Measurements from ENCODE around the gene C16orf74.

The C16orf74 gene

GRCh38 chr16:85676466-85676865, 74.4 kb downstream of the C16orf74 start:
- no peaks in the 10 kb centered on the region for H3K9me3 ChIP-seq (ENCODE audit: control insufficient read depth in 1 of 2, low read length in 2 of 2)
- peaks cover 22 to 30% of the 10 kb centered on the region in 2 donors for H3K36me3 ChIP-seq (ENCODE audit: control insufficient read depth in 1 of 2, insufficient read depth in 2 of 2, low read length in 2 of 2)
- H3K27ac ChIP-seq (ENCODE audit: low read length): no peak overlapping the region
- H3K4me1 ChIP-seq (ENCODE audit: control insufficient read depth in 1 of 2, insufficient read depth in 2 of 2, low read length in 2 of 2): peaks cover 0 to 8% of the 10 kb centered on the region in 2 donors
- no peak overlapping the region for H3K4me3 ChIP-seq (ENCODE audit: low read depth in 1 of 2, low read length in 2 of 2)
- H3K27me3 ChIP-seq (ENCODE audit: low read depth, low read length): no peaks in the 10 kb centered on the region

GRCh38 chr16:85675251-85675874, 75.5 kb downstream of the C16orf74 start:
- no peaks in the 10 kb centered on the region for H3K27me3 ChIP-seq (ENCODE audit: low read depth, low read length)
- peak overlapping the region; percentile 28 for H3K27ac ChIP-seq (ENCODE audit: low read length)
- H3K4me3 ChIP-seq (ENCODE audit: low read depth in 1 of 2, low read length in 2 of 2): no peak overlapping the region
- H3K4me1 ChIP-seq (ENCODE audit: control insufficient read depth in 1 of 2, insufficient read depth in 2 of 2, low read length in 2 of 2): peaks cover 0 to 8% of the 10 kb centered on the region in 2 donors
- no peaks in the 10 kb centered on the region for H3K9me3 ChIP-seq (ENCODE audit: control insufficient read depth in 1 of 2, low read length in 2 of 2)
- H3K36me3 ChIP-seq (ENCODE audit: control insufficient read depth in 1 of 2, insufficient read depth in 2 of 2, low read length in 2 of 2): peaks cover 31 to 32% of the 10 kb centered on the region in 2 donors

- no peaks in the 10 kb centered on the region for H3K9me3 ChIP-seq (ENCODE audit: control insufficient read depth in 1 of 2, low read length in 2 of 2)
- peaks cover 0 to 8% of the 10 kb centered on the region in 2 donors for H3K4me1 ChIP-seq (ENCODE audit: control insufficient read depth in 1 of 2, insufficient read depth in 2 of 2, low read length in 2 of 2)
- H3K27ac ChIP-seq (ENCODE audit: low read length): peak overlapping the region; percentile 28
- no peak overlapping the region for H3K4me3 ChIP-seq (ENCODE audit: low read depth in 1 of 2, low read length in 2 of 2)
- H3K27me3 ChIP-seq (ENCODE audit: low read depth, low read length): no peaks in the 10 kb centered on the region
- H3K36me3 ChIP-seq (ENCODE audit: control insufficient read depth in 1 of 2, insufficient read depth in 2 of 2, low read length in 2 of 2): peaks cover 33 to 37% of the 10 kb centered on the region in 2 donors
Measured at GRCh38 chr16:85674828-85675227, 76.1 kb downstream of the C16orf74 start.

GRCh38 chr16:85674418-85674755, 76.5 kb downstream of the C16orf74 start:
- H3K27ac ChIP-seq (ENCODE audit: low read length): peak overlapping the region; percentile 28
- H3K36me3 ChIP-seq (ENCODE audit: control insufficient read depth in 1 of 2, insufficient read depth in 2 of 2, low read length in 2 of 2): peaks cover 37 to 40% of the 10 kb centered on the region in 2 donors
- no peak overlapping the region for H3K4me3 ChIP-seq (ENCODE audit: low read depth in 1 of 2, low read length in 2 of 2)
- H3K9me3 ChIP-seq (ENCODE audit: control insufficient read depth in 1 of 2, low read length in 2 of 2): no peaks in the 10 kb centered on the region
- H3K4me1 ChIP-seq (ENCODE audit: control insufficient read depth in 1 of 2, insufficient read depth in 2 of 2, low read length in 2 of 2): peaks cover 0 to 8% of the 10 kb centered on the region in 2 donors
- H3K27me3 ChIP-seq (ENCODE audit: low read depth, low read length): no peaks in the 10 kb centered on the region

GRCh38 chr16:85673529-85674417, 77.1 kb downstream of the C16orf74 start:
- H3K27ac ChIP-seq (ENCODE audit: low read length): peak overlapping the region; percentile 17
- peaks cover 44 to 45% of the 10 kb centered on the region in 2 donors for H3K36me3 ChIP-seq (ENCODE audit: control insufficient read depth in 1 of 2, insufficient read depth in 2 of 2, low read length in 2 of 2)

GRCh38 chr16:85670840-85671239, 80.1 kb downstream of the C16orf74 start:
- peaks cover 63 to 74% of the 10 kb centered on the region in 2 donors for H3K36me3 ChIP-seq (ENCODE audit: control insufficient read depth in 1 of 2, insufficient read depth in 2 of 2, low read length in 2 of 2)

More at GRCh38 chr16:85673529-85674417, 77.1 kb downstream of the C16orf74 start:
- Histone ChIP-seq H3K27me3 (ENCODE audit: low read depth, low read length) (no peaks in the 10 kb centered on the region), H3K4me1 (ENCODE audit: control insufficient read depth in 1 of 2, insufficient read depth in 2 of 2, low read length in 2 of 2) (peaks cover 0 to 8% of the 10 kb centered on the region in 2 donors), H3K4me3 (ENCODE audit: low read depth in 1 of 2, low read length in 2 of 2) (no peak overlapping the region), H3K9me3 (ENCODE audit: control insufficient read depth in 1 of 2, low read length in 2 of 2) (no peaks in the 10 kb centered on the region)

GRCh38 chr16:85668676-85669424, 82.0 kb downstream of the C16orf74 start:
- no peak overlapping the region for H3K27ac ChIP-seq (ENCODE audit: low read length)
- no peaks in the 10 kb centered on the region for H3K9me3 ChIP-seq (ENCODE audit: control insufficient read depth in 1 of 2, low read length in 2 of 2)
- no peak overlapping the region for H3K4me3 ChIP-seq (ENCODE audit: low read depth in 1 of 2, low read length in 2 of 2)
- H3K4me1 ChIP-seq (ENCODE audit: control insufficient read depth in 1 of 2, insufficient read depth in 2 of 2, low read length in 2 of 2): peaks cover 4% of the 10 kb centered on the region in 2 donors
- no peaks in the 10 kb centered on the region for H3K27me3 ChIP-seq (ENCODE audit: low read depth, low read length)
- peaks cover 63 to 85% of the 10 kb centered on the region in 2 donors for H3K36me3 ChIP-seq (ENCODE audit: control insufficient read depth in 1 of 2, insufficient read depth in 2 of 2, low read length in 2 of 2)

More at GRCh38 chr16:85670840-85671239, 80.1 kb downstream of the C16orf74 start:
- no peaks in the 10 kb centered on the region for H3K9me3 ChIP-seq (ENCODE audit: control insufficient read depth in 1 of 2, low read length in 2 of 2)
- no peak overlapping the region for H3K4me3 ChIP-seq (ENCODE audit: low read depth in 1 of 2, low read length in 2 of 2)
- no peak overlapping the region for H3K27ac ChIP-seq (ENCODE audit: low read length)
- no peaks in the 10 kb centered on the region for H3K27me3 ChIP-seq (ENCODE audit: low read depth, low read length)
- H3K4me1 ChIP-seq (ENCODE audit: control insufficient read depth in 1 of 2, insufficient read depth in 2 of 2, low read length in 2 of 2): peaks cover 0 to 8% of the 10 kb centered on the region in 2 donors

GRCh38 chr16:85667841-85668413, 83.0 kb downstream of the C16orf74 start:
- no peaks in the 10 kb centered on the region for H3K9me3 ChIP-seq (ENCODE audit: control insufficient read depth in 1 of 2, low read length in 2 of 2)
- no peaks in the 10 kb centered on the region for H3K27me3 ChIP-seq (ENCODE audit: low read depth, low read length)
- H3K36me3 ChIP-seq (ENCODE audit: control insufficient read depth in 1 of 2, insufficient read depth in 2 of 2, low read length in 2 of 2): peaks cover 71 to 94% of the 10 kb centered on the region in 2 donors
- no peak overlapping the region for H3K27ac ChIP-seq (ENCODE audit: low read length)
- peaks cover 0 to 6% of the 10 kb centered on the region in 2 donors for H3K4me1 ChIP-seq (ENCODE audit: control insufficient read depth in 1 of 2, insufficient read depth in 2 of 2, low read length in 2 of 2)
- no peak overlapping the region for H3K4me3 ChIP-seq (ENCODE audit: low read depth in 1 of 2, low read length in 2 of 2)

- peaks cover 0 to 6% of the 10 kb centered on the region in 2 donors for H3K4me1 ChIP-seq (ENCODE audit: control insufficient read depth in 1 of 2, insufficient read depth in 2 of 2, low read length in 2 of 2)
- no peaks in the 10 kb centered on the region for H3K9me3 ChIP-seq (ENCODE audit: control insufficient read depth in 1 of 2, low read length in 2 of 2)
- H3K27ac ChIP-seq (ENCODE audit: low read length): no peak overlapping the region
- H3K27me3 ChIP-seq (ENCODE audit: low read depth, low read length): no peaks in the 10 kb centered on the region
- H3K36me3 ChIP-seq (ENCODE audit: control insufficient read depth in 1 of 2, insufficient read depth in 2 of 2, low read length in 2 of 2): peaks cover 69 to 96% of the 10 kb centered on the region in 2 donors
- H3K4me3 ChIP-seq (ENCODE audit: low read depth in 1 of 2, low read length in 2 of 2): no peak overlapping the region
Measured at GRCh38 chr16:85667261-85667660, 83.6 kb downstream of the C16orf74 start.

GRCh38 chr16:85665929-85666328, 85.0 kb downstream of the C16orf74 start:
- Histone ChIP-seq H3K36me3 (ENCODE audit: control insufficient read depth in 1 of 2, insufficient read depth in 2 of 2, low read length in 2 of 2) (peaks cover 63 to 93% of the 10 kb centered on the region in 2 donors), H3K27ac (ENCODE audit: low read length) (no peak overlapping the region)

More at GRCh38 chr16:85665929-85666328, 85.0 kb downstream of the C16orf74 start:
- H3K9me3 ChIP-seq (ENCODE audit: control insufficient read depth in 1 of 2, low read length in 2 of 2): no peaks in the 10 kb centered on the region
- no peaks in the 10 kb centered on the region for H3K27me3 ChIP-seq (ENCODE audit: low read depth, low read length)
- peaks cover 0 to 6% of the 10 kb centered on the region in 2 donors for H3K4me1 ChIP-seq (ENCODE audit: control insufficient read depth in 1 of 2, insufficient read depth in 2 of 2, low read length in 2 of 2)
- H3K4me3 ChIP-seq (ENCODE audit: low read depth in 1 of 2, low read length in 2 of 2): no peak overlapping the region
